ENCODE measurements around the gene SORT1. TPM values are rescaled to one million over a fixed set of nuclear protein-coding genes. Genes with fewer than 3 reads are reported as not detected.

Gene SORT1
- polyA plus RNA-seq, 1 donor from 2014 or later: 33.3 TPM

DNA sequence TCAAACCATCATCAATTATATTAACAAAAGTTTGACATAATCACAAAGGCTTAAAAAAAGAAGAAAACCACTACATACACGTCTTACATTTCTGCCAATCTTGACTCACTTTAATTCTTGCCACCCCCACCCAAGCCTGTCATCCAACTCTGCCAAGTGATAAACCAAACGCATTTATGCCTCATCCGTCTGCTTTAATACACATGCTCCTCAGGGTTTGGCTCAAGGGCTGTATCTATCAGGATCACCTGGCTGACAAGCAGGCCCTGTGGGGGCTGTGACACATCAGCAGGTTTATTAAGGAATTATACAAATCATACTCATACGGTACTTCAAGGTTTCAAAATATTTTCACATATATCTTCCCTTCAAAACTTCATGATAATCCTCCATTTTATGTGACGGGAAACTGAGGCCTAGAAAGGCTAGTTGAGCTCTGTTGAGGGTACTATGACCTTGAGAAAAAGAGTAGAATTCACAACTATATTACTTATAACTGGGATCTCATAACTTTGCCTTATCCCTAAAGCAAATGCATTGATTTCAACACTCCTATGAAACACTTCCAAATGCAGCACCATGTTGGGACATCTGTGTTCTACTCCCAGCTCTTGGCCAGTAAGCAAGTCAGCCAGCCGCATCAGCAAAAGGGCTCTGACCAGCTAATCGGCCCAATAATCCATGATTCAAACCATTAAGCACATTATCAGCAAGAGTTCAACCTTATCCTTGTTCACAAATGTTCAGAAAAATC is 8.7 kb downstream of the SORT1 start:
- no peak for TF ChIP-seq RAD21 (conservative IDR thresholded peaks at IDR 0.05)
- no peak for TF ChIP-seq SMC3 (conservative IDR thresholded peaks at IDR 0.05; ENCODE audit: poor library complexity)
- TF ChIP-seq CTCF (IDR thresholded peaks at IDR 0.05; ENCODE audit: poor library complexity, severe bottlenecking): no peak
- TF ChIP-seq, protein P1, sequence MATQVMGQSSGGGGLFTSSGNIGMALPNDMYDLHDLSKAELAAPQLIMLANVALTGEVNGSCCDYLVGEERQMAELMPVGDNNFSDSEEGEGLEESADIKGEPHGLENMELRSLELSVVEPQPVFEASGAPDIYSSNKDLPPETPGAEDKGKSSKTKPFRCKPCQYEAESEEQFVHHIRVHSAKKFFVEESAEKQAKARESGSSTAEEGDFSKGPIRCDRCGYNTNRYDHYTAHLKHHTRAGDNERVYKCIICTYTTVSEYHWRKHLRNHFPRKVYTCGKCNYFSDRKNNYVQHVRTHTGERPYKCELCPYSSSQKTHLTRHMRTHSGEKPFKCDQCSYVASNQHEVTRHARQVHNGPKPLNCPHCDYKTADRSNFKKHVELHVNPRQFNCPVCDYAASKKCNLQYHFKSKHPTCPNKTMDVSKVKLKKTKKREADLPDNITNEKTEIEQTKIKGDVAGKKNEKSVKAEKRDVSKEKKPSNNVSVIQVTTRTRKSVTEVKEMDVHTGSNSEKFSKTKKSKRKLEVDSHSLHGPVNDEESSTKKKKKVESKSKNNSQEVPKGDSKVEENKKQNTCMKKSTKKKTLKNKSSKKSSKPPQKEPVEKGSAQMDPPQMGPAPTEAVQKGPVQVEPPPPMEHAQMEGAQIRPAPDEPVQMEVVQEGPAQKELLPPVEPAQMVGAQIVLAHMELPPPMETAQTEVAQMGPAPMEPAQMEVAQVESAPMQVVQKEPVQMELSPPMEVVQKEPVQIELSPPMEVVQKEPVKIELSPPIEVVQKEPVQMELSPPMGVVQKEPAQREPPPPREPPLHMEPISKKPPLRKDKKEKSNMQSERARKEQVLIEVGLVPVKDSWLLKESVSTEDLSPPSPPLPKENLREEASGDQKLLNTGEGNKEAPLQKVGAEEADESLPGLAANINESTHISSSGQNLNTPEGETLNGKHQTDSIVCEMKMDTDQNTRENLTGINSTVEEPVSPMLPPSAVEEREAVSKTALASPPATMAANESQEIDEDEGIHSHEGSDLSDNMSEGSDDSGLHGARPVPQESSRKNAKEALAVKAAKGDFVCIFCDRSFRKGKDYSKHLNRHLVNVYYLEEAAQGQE (IDR thresholded peaks at IDR 0.05; ENCODE audit: borderline replicate concordance): no peak
- no peak for TF ChIP-seq POLR2AphosphoS5 (IDR thresholded peaks at IDR 0.05)
- TF ChIP-seq TAF1 (IDR thresholded peaks at IDR 0.05; ENCODE audit: low read depth): no peak
- Histone ChIP-seq H3K9me2 (ENCODE audit: insufficient read depth, low read length) (no peaks in the 10 kb centered on the region), H3K79me2 (replicated peaks; ENCODE audit: insufficient read depth, low read length) (peaks cover 67% of the 10 kb centered on the region), H4K20me1 (ENCODE audit: insufficient read depth) (peaks cover 3% of the 10 kb centered on the region), H3K27ac (ENCODE audit: low read length) (no peak overlapping the region), H3K4me3 (ENCODE audit: low read length) (no peak overlapping the region), H3K4me2 (ENCODE audit: low read length) (no peak overlapping the region), H3K9me3 (ENCODE audit: low read length) (no peaks in the 10 kb centered on the region), H3F3A (ENCODE audit: insufficient read depth, low read length, poor library complexity, severe bottlenecking) (no peaks in the 10 kb centered on the region), H3K36me3 (ENCODE audit: insufficient read depth, low read length) (peaks cover 4% of the 10 kb centered on the region), H3K9ac (ENCODE audit: low read length) (no peak overlapping the region), H2AFZ (ENCODE audit: low read depth, low read length) (no peak overlapping the region), H3K27me3 (ENCODE audit: insufficient read depth, low read depth, low read length) (no peaks in the 10 kb centered on the region)

DNA sequence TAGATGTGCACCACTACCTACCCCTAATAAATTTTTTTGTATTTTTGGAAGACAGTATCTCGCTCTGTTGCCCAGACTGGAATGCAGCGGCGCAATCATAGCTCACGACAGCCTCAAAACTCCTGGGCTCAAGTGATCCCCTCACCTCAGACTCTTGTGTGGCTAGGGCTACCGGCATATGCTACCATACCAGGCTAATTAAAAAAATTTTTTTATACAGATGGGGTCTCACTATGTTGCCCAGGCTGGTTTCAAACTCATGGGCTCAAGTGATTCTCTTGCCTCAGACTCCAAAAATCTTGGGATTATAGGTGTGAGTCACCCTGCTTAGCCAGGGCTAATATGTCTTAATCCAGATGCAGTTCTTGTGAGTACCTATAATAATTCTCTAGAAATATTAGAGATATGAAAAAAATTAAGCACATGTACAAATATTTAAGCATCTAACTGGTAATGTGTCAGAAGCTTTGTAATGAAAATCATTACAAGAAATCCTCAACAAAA is 9.5 kb downstream of the SORT1 start:
- Histone ChIP-seq H3K27me3 (ENCODE audit: insufficient read depth, low read depth, low read length) (no peaks in the 10 kb centered on the region), H4K20me1 (ENCODE audit: insufficient read depth) (peaks cover 3% of the 10 kb centered on the region), H3K27ac (ENCODE audit: low read length) (no peak overlapping the region), H2AFZ (ENCODE audit: low read depth, low read length) (no peak overlapping the region), H3K79me2 (replicated peaks; ENCODE audit: insufficient read depth, low read length) (peaks cover 63% of the 10 kb centered on the region), H3K4me2 (ENCODE audit: low read length) (no peak overlapping the region), H3K9me3 (ENCODE audit: low read length) (no peaks in the 10 kb centered on the region), H3K9ac (ENCODE audit: low read length) (no peak overlapping the region), H3K4me3 (ENCODE audit: low read length) (no peak overlapping the region), H3K9me2 (ENCODE audit: insufficient read depth, low read length) (no peaks in the 10 kb centered on the region), H3F3A (ENCODE audit: insufficient read depth, low read length, poor library complexity, severe bottlenecking) (no peaks in the 10 kb centered on the region), H3K36me3 (ENCODE audit: insufficient read depth, low read length) (peaks cover 4% of the 10 kb centered on the region)
- TF ChIP-seq SMC3 (conservative IDR thresholded peaks at IDR 0.05; ENCODE audit: poor library complexity) (no peak), MXI1 (conservative IDR thresholded peaks at IDR 0.05; ENCODE audit: poor library complexity, severe bottlenecking) (no peak), RAD21 (conservative IDR thresholded peaks at IDR 0.05) (no peak), EZH2 (IDR thresholded peaks at IDR 0.05; ENCODE audit: borderline replicate concordance, insufficient read depth, low read length, poor library complexity, severe bottlenecking) (no peak), TAF1 (IDR thresholded peaks at IDR 0.05; ENCODE audit: low read depth) (no peak), POLR2AphosphoS5 (IDR thresholded peaks at IDR 0.05) (no peak), CTCF (IDR thresholded peaks at IDR 0.05; ENCODE audit: poor library complexity, severe bottlenecking) (no peak), EP300 (conservative IDR thresholded peaks at IDR 0.05; ENCODE audit: poor library complexity, severe bottlenecking) (no peak)
- TF ChIP-seq, protein P1 (IDR thresholded peaks at IDR 0.05; ENCODE audit: borderline replicate concordance): no peak
